ENCODE data around the gene GRIK3. TPM values are rescaled to one million over a fixed set of nuclear protein-coding genes. Genes with fewer than 3 reads are reported as not detected.

GRIK3 gene
- polyA plus RNA-seq, 1 donor (not counting 4 experiments of a cell fraction or from before 2014, with no cell fraction given) = not detected

- no peaks in the 10 kb centered on the region for H4K20me1 ChIP-seq (ENCODE audit: control insufficient read depth, extremely low read depth, insufficient read depth, low read length)
- H3K9ac ChIP-seq (ENCODE audit: control insufficient read depth, extremely low read depth, insufficient read depth, low read length) = no peak overlapping the region
- H3K9me3 ChIP-seq (ENCODE audit: control insufficient read depth, low read depth, low read length) = no peaks in the 10 kb centered on the region
- H3K27ac ChIP-seq (ENCODE audit: control insufficient read depth, insufficient read depth, low read length) = no peak overlapping the region
- H3K27me3 ChIP-seq (ENCODE audit: control insufficient read depth, extremely low read depth, insufficient read depth, low read length) = no peaks in the 10 kb centered on the region
- no peaks in the 10 kb centered on the region for H3K4me1 ChIP-seq (ENCODE audit: control insufficient read depth, extremely low read depth, insufficient read depth, low read length)
- H3K4me2 ChIP-seq (ENCODE audit: control insufficient read depth, extremely low read depth, insufficient read depth, low read depth, low read length) = no peak overlapping the region
- TF ChIP-seq CTCF (optimal IDR thresholded peaks at IDR 0.05 in 1 of 3, IDR thresholded peaks at IDR 0.05 in 1 of 3, conservative IDR thresholded peaks at IDR 0.05 in 1 of 3; ENCODE audit: extremely low read depth in 1 of 3, insufficient read depth in 2 of 3, low read length in 3 of 3) (no peak), EZH2 (IDR thresholded peaks at IDR 0.05; ENCODE audit: low read length) (no peak)
- H3K4me3 ChIP-seq (ENCODE audit: control insufficient read depth in 2 of 3, extremely low read depth in 1 of 3, insufficient read depth in 2 of 3, low read depth in 1 of 3, low read length in 3 of 3) = no peak overlapping the region
- dilution Hi-C loops (cut with MboI; ENCODE audit: extremely low pct_ligation_motif_present, low sequenced_read_pairs) = no loop called here
- no peaks in the 10 kb centered on the region for H3K9me1 ChIP-seq (ENCODE audit: control insufficient read depth, extremely low read depth, insufficient read depth, low read length)
- H3K36me3 ChIP-seq (ENCODE audit: control insufficient read depth in 2 of 2, extremely low read depth in 1 of 2, insufficient read depth in 2 of 2, low read length in 2 of 2) = no peaks in the 10 kb centered on the region
- no peak for DNase-seq (ENCODE audit: low read depth, low spot score)
- H3K79me2 ChIP-seq (ENCODE audit: control insufficient read depth, insufficient read depth, low read length) = no peaks in the 10 kb centered on the region
- H2AFZ ChIP-seq (ENCODE audit: control insufficient read depth, low read length) = no peak overlapping the region
- FAIRE-seq = no peak
These were observed 40.0 kb downstream of the GRIK3 start for GRCh38 chr1:36994294-36994693.

- Histone ChIP-seq H3K9me1 (ENCODE audit: control insufficient read depth, extremely low read depth, insufficient read depth, low read length) (no peaks in the 10 kb centered on the region), H3K9ac (ENCODE audit: control insufficient read depth, extremely low read depth, insufficient read depth, low read length) (no peak overlapping the region), H3K4me2 (ENCODE audit: control insufficient read depth, extremely low read depth, insufficient read depth, low read depth, low read length) (no peak overlapping the region), H3K27ac (ENCODE audit: control insufficient read depth, insufficient read depth, low read length) (no peak overlapping the region), H3K4me1 (ENCODE audit: control insufficient read depth, extremely low read depth, insufficient read depth, low read length) (no peaks in the 10 kb centered on the region), H2AFZ (ENCODE audit: control insufficient read depth, low read length) (no peak overlapping the region), H4K20me1 (ENCODE audit: control insufficient read depth, extremely low read depth, insufficient read depth, low read length) (no peaks in the 10 kb centered on the region), H3K4me3 (ENCODE audit: control insufficient read depth in 2 of 3, extremely low read depth in 1 of 3, insufficient read depth in 2 of 3, low read depth in 1 of 3, low read length in 3 of 3) (no peak overlapping the region), H3K36me3 (ENCODE audit: control insufficient read depth in 2 of 2, extremely low read depth in 1 of 2, insufficient read depth in 2 of 2, low read length in 2 of 2) (no peaks in the 10 kb centered on the region), H3K79me2 (ENCODE audit: control insufficient read depth, insufficient read depth, low read length) (no peaks in the 10 kb centered on the region), H3K27me3 (ENCODE audit: control insufficient read depth, extremely low read depth, insufficient read depth, low read length) (no peaks in the 10 kb centered on the region), H3K9me3 (ENCODE audit: control insufficient read depth, low read depth, low read length) (no peaks in the 10 kb centered on the region)
- FAIRE-seq = no peak
- DNase-seq (ENCODE audit: low read depth, low spot score) = no peak
- dilution Hi-C loops (cut with MboI; ENCODE audit: extremely low pct_ligation_motif_present, low sequenced_read_pairs) = no loop called here
- TF ChIP-seq CTCF (optimal IDR thresholded peaks at IDR 0.05 in 1 of 3, IDR thresholded peaks at IDR 0.05 in 1 of 3, conservative IDR thresholded peaks at IDR 0.05 in 1 of 3; ENCODE audit: extremely low read depth in 1 of 3, insufficient read depth in 2 of 3, low read length in 3 of 3) = no peak
- TF ChIP-seq EZH2 (IDR thresholded peaks at IDR 0.05; ENCODE audit: low read length) = no peak
These were observed 42.0 kb downstream of the GRIK3 start for GRCh38 chr1:36992139-36992943.
